Measurements from ENCODE around the gene HSPB9. TPM values are rescaled to one million over a fixed set of nuclear protein-coding genes. Genes with fewer than 3 reads are reported as not detected.

The HSPB9 gene
- total RNA-seq, 1 experiment from 2014 or later = 0.46 TPM

DNA sequence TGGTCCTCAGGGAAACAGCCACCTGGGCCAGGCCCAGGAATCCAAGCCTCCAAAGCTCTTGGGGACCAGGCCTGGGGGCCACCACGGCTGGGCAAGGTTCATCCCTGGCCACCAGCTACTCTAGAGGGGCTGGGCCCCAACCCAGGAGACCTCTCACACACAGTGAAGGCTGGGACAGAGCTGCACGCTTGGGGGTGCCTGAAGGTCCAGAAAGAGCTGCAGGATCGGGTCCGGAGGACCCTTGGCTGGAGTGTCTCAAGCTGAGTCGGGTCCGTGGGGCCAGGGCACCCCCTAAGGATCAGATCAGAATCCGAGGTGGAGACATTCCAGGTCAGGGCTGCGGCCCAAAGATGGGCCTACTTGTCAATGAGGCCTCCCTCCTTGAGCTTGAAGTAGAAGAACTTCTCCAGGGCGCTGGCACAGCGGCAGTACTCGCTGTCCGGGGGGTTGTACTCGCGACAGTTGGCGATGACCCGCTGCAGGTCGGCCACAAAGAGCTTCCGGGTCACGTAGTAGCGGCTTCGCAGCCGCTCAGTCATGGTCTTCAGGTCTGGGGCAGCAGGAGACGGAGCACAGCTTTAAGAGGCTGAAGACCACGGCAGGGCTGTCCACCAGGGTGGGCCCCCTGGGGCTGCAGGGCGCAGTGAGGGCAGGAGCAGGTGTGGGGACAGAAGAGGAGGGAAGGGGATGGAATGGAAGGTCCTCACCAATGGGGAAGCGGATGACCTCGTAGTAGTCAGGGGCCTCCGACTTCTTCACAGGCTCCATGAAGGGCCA is 9.1 kb upstream of the HSPB9 start:
- Mint-ChIP-seq H3K27ac (no peak overlapping the region), H3K27me3 (ENCODE audit: low read depth) (no peaks in the 10 kb centered on the region), H3K4me1 (peaks cover 10% of the 10 kb centered on the region), H3K9me3 (no peaks in the 10 kb centered on the region), H3K36me3 (peaks cover 28% of the 10 kb centered on the region), H3K4me3 (no peak overlapping the region)
- DNase-seq (ENCODE audit: low spot score) (no peak), ATAC-seq (no peak)
- ChIA-PET CTCF (interaction anchor here (0.9 to 4.2 kb wide), 9 partner anchors 9 to 94 kb away, joined by 3 to 27 read pairs (median 4); partner anchors contain the start of genes HSPB9 and NKIRAS2), POLR2A (interaction anchor here (0.6 kb wide), 2 partner anchors 67 to 142 kb away, joined by 4 to 5 read pairs; partner anchors contain the start of gene KCNH4)
- TF ChIP-seq FOXK1 (CRISPR knock-in tag; IDR thresholded peaks at IDR 0.05) (no peak), TEAD1 (CRISPR knock-in tag; IDR thresholded peaks at IDR 0.05) (no peak), TP53 (CRISPR knock-in tag; IDR thresholded peaks at IDR 0.05) (no peak), ATF3 (CRISPR knock-in tag; conservative IDR thresholded peaks at IDR 0.05) (no peak), KAT7 (CRISPR knock-in tag; IDR thresholded peaks at IDR 0.05; ENCODE audit: borderline replicate concordance) (no peak), OVOL2 (CRISPR knock-in tag; IDR thresholded peaks at IDR 0.05; ENCODE audit: borderline replicate concordance) (no peak), GABPB1 (CRISPR knock-in tag; IDR thresholded peaks at IDR 0.05) (no peak), AR (CRISPR knock-in tag; IDR thresholded peaks at IDR 0.05) (no peak), TEAD4 (CRISPR knock-in tag; IDR thresholded peaks at IDR 0.05) (no peak)
- TF ChIP-seq, protein P1, sequence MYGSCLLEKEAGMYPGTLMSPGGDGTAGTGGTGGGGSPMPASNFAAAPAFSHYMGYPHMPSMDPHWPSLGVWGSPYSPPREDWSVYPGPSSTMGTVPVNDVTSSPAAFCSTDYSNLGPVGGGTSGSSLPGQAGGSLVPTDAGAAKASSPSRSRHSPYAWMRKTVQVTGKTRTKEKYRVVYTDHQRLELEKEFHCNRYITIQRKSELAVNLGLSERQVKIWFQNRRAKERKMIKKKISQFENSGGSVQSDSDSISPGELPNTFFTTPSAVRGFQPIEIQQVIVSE (CRISPR knock-in tag; IDR thresholded peaks at IDR 0.05; ENCODE audit: borderline replicate concordance) = no peak
- TF ChIP-seq, protein P2, sequence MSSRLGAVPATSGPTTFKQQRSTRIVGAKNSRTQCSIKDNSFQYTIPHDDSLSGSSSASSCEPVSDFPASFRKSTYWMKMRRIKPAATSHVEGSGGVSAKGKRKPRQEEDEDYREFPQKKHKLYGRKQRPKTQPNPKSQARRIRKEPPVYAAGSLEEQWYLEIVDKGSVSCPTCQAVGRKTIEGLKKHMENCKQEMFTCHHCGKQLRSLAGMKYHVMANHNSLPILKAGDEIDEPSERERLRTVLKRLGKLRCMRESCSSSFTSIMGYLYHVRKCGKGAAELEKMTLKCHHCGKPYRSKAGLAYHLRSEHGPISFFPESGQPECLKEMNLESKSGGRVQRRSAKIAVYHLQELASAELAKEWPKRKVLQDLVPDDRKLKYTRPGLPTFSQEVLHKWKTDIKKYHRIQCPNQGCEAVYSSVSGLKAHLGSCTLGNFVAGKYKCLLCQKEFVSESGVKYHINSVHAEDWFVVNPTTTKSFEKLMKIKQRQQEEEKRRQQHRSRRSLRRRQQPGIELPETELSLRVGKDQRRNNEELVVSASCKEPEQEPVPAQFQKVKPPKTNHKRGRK (CRISPR knock-in tag; IDR thresholded peaks at IDR 0.05; ENCODE audit: borderline replicate concordance) = no peak

GRCh38 chr17:42114118-42114517 is 8.5 kb upstream of the HSPB9 start:
- Mint-ChIP-seq H3K27me3 (ENCODE audit: low read depth) (no peaks in the 10 kb centered on the region), H3K36me3 (peaks cover 30% of the 10 kb centered on the region), H3K4me1 (peaks cover 8% of the 10 kb centered on the region), H3K27ac (no peak overlapping the region), H3K4me3 (no peak overlapping the region), H3K9me3 (no peaks in the 10 kb centered on the region)
- CTCF ChIA-PET = interaction anchor here (0.9 to 4.2 kb wide), 6 partner anchors 11 to 94 kb away, joined by 3 to 27 read pairs (median 4); partner anchors contain the start of gene NKIRAS2
- POLR2A ChIA-PET = interaction anchor here (0.6 kb wide), 1 partner anchor 67 kb away, joined by 4 read pairs; the partner anchor contains the start of gene KCNH4
- ATAC-seq (no peak), DNase-seq (ENCODE audit: low spot score) (no peak)
- TF ChIP-seq SOX15 (CRISPR knock-in tag; IDR thresholded peaks at IDR 0.05) (no peak), MYBL2 (CRISPR knock-in tag; IDR thresholded peaks at IDR 0.05) (no peak), E2F4 (CRISPR knock-in tag; IDR thresholded peaks at IDR 0.05; ENCODE audit: borderline replicate concordance, low read depth) (no peak), ZNF219 (CRISPR knock-in tag; IDR thresholded peaks at IDR 0.05; ENCODE audit: borderline replicate concordance) (no peak), ZMAT4 (CRISPR knock-in tag; IDR thresholded peaks at IDR 0.05) (no peak), ZNF121 (CRISPR knock-in tag; IDR thresholded peaks at IDR 0.05) (no peak), ETV6 (CRISPR knock-in tag; IDR thresholded peaks at IDR 0.05) (no peak), E2F1 (CRISPR knock-in tag; IDR thresholded peaks at IDR 0.05) (no peak), JUN (CRISPR knock-in tag; IDR thresholded peaks at IDR 0.05) (no peak), EMX1 (CRISPR knock-in tag; IDR thresholded peaks at IDR 0.05) (no peak)
- TF ChIP-seq, protein P3, sequence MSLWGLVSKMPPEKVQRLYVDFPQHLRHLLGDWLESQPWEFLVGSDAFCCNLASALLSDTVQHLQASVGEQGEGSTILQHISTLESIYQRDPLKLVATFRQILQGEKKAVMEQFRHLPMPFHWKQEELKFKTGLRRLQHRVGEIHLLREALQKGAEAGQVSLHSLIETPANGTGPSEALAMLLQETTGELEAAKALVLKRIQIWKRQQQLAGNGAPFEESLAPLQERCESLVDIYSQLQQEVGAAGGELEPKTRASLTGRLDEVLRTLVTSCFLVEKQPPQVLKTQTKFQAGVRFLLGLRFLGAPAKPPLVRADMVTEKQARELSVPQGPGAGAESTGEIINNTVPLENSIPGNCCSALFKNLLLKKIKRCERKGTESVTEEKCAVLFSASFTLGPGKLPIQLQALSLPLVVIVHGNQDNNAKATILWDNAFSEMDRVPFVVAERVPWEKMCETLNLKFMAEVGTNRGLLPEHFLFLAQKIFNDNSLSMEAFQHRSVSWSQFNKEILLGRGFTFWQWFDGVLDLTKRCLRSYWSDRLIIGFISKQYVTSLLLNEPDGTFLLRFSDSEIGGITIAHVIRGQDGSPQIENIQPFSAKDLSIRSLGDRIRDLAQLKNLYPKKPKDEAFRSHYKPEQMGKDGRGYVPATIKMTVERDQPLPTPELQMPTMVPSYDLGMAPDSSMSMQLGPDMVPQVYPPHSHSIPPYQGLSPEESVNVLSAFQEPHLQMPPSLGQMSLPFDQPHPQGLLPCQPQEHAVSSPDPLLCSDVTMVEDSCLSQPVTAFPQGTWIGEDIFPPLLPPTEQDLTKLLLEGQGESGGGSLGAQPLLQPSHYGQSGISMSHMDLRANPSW (CRISPR knock-in tag; conservative IDR thresholded peaks at IDR 0.05; ENCODE audit: low read depth) = no peak
